ENCODE results near the gene BACH2.

- TF ChIP-seq CTCF (IDR thresholded peaks at IDR 0.05) (no peak), POLR2A (IDR thresholded peaks at IDR 0.05) (no peak), POLR2AphosphoS5 (IDR thresholded peaks at IDR 0.05) (no peak)
Observed at GRCh38 chr6:90119618-90120017, 177.0 kb downstream of the BACH2 start.
